ENCODE results near the gene SPRYD7. TPM values are rescaled to one million over a fixed set of nuclear protein-coding genes. Genes with fewer than 3 reads are reported as not detected.

SPRYD7 gene
- total RNA-seq, 6 experiments from 2014 or later, result 4.1 to 7.9 (median 5.4) TPM

GRCh38 chr13:49897713-49898112 lies 38.4 kb downstream of the SPRYD7 start:
- Histone ChIP-seq H3K9me3 (no peaks in the 10 kb centered on the region), H3K4me1 (peaks cover 0 to 8% (median 2%) of the 10 kb centered on the region in 4 donors), H3K27ac (no peak overlapping the region), H3K36me3 (no peaks in the 10 kb centered on the region), H3K4me3 (no peak overlapping the region), H3K27me3 (no peaks in the 10 kb centered on the region)
- ATAC-seq (no peak), DNase-seq (no peak)
- intact Hi-C loops (cut with DNase I), result no loop called here
- TF ChIP-seq POLR2A (IDR thresholded peaks at IDR 0.05) (no peak), CTCF (IDR thresholded peaks at IDR 0.05) (no peak)
- 85% methylated on average over 3 of the region's 3 CpGs for WGBS (ENCODE audit: insufficient coverage, low coverage, low lambda C conversion rate, missing lambda C conversion rate)

- no peaks in the 10 kb centered on the region for H3K27me3 ChIP-seq
- H3K9me3 ChIP-seq, result no peaks in the 10 kb centered on the region
- intact Hi-C loops (cut with DNase I), result no loop called here
- no peaks in the 10 kb centered on the region for H3K36me3 ChIP-seq
- H3K27ac ChIP-seq, result no peak overlapping the region
- no peak for TF ChIP-seq CTCF (IDR thresholded peaks at IDR 0.05)
- TF ChIP-seq POLR2A (IDR thresholded peaks at IDR 0.05), result no peak
- no peak for ATAC-seq
- no peak for DNase-seq
- H3K4me1 ChIP-seq, result peaks cover 0 to 8% (median 2%) of the 10 kb centered on the region in 4 donors
- no peak overlapping the region for H3K4me3 ChIP-seq
- 100% methylated on average over 4 of the region's 4 CpGs for WGBS (ENCODE audit: insufficient coverage, low coverage, low lambda C conversion rate, missing lambda C conversion rate)
Measured at GRCh38 chr13:49895826-49896225, 40.3 kb downstream of the SPRYD7 start.

GRCh38 chr13:49893591-49893990 lies 42.5 kb downstream of the SPRYD7 start:
- intact Hi-C loops (cut with DNase I), result no loop called here
- DNase-seq (peak; percentile 58 to 91 (median 84)), ATAC-seq (peak; percentile 98 to 100 (median 99))
- 43% methylated on average over 3 of the region's 3 CpGs for WGBS (ENCODE audit: insufficient coverage, low coverage, low lambda C conversion rate, missing lambda C conversion rate)
- Histone ChIP-seq H3K27ac (peak overlapping the region in 2 of 3 donors; percentile 48 to 58), H3K9me3 (no peaks in the 10 kb centered on the region), H3K27me3 (no peaks in the 10 kb centered on the region), H3K4me1 (peaks cover 0 to 8% (median 2%) of the 10 kb centered on the region in 4 donors), H3K4me3 (no peak overlapping the region), H3K36me3 (no peaks in the 10 kb centered on the region)
- no peak for TF ChIP-seq POLR2A (IDR thresholded peaks at IDR 0.05)
- TF ChIP-seq CTCF (IDR thresholded peaks at IDR 0.05), result no peak

GRCh38 chr13:49890376-49890775 lies 45.8 kb downstream of the SPRYD7 start:
- intact Hi-C loops (cut with DNase I), result no loop called here
- DNase-seq (no peak), ATAC-seq (no peak)
- H3K27ac ChIP-seq, result no peak overlapping the region
- TF ChIP-seq POLR2A (IDR thresholded peaks at IDR 0.05), result no peak
- TF ChIP-seq CTCF (IDR thresholded peaks at IDR 0.05), result no peak
- H3K4me3 ChIP-seq, result no peak overlapping the region
- no peaks in the 10 kb centered on the region for H3K36me3 ChIP-seq
- H3K9me3 ChIP-seq, result no peaks in the 10 kb centered on the region
- peaks cover 0 to 8% (median 2%) of the 10 kb centered on the region in 4 donors for H3K4me1 ChIP-seq
- H3K27me3 ChIP-seq, result no peaks in the 10 kb centered on the region
- WGBS (ENCODE audit: insufficient coverage, low coverage, low lambda C conversion rate, missing lambda C conversion rate), result 88% methylated on average over 15 of the region's 15 CpGs

GRCh38 chr13:49878682-49879081 lies 57.5 kb downstream of the SPRYD7 start:
- H3K27me3 ChIP-seq, result no peaks in the 10 kb centered on the region
- no peaks in the 10 kb centered on the region for H3K36me3 ChIP-seq
- intact Hi-C loops (cut with DNase I), result no loop called here
- DNase-seq (no peak), ATAC-seq (no peak)
- H3K4me3 ChIP-seq, result no peak overlapping the region
- TF ChIP-seq CTCF (IDR thresholded peaks at IDR 0.05) (no peak), POLR2A (IDR thresholded peaks at IDR 0.05) (no peak)
- no peak overlapping the region for H3K27ac ChIP-seq
- H3K4me1 ChIP-seq, result no peaks in the 10 kb centered on the region
- WGBS (ENCODE audit: insufficient coverage, low coverage, low lambda C conversion rate, missing lambda C conversion rate), result no CpG with 5 or more reads among the region's 3 CpGs
- H3K9me3 ChIP-seq, result no peaks in the 10 kb centered on the region

Measured in right lobe of liver (tissue), 6 donors.